Measurements from ENCODE around the gene FYB1.

DNA sequence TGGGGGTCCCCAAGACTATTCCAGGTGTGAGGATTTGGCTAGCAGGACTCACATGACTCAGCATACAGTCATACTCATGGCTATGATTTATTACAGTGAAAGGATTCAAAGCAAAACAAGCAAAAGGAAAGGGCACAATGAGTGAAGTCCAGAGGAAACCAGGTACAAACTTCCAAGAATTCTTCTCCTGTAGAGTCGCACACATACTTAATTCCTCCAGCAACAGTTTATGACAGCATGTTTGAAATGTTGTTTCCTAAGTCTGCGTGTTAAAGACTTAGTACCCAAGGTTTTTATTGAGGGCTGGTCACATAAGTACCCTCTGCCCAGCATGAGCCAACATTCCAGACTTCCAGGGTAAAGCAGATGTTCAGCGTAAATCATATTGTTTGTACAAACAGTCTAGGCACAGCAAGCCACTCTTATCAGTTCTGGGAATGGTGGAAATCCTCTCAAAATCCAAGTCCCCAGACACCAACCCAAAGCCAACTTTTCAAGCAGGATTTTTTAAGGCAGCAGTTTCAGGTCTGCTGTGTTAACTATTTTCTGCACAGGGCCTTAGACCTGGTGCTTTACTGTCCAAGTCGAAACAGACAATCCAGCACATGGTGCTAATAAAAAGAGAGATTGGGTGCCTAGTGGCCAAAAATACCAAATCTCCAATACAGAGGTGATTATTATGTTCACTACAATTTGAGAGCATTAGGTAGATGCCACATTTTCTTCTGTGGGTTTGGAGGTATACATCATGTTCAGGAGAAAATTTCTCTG lies 126.6 kb downstream of the FYB1 start:
- TF ChIP-seq, protein P1, sequence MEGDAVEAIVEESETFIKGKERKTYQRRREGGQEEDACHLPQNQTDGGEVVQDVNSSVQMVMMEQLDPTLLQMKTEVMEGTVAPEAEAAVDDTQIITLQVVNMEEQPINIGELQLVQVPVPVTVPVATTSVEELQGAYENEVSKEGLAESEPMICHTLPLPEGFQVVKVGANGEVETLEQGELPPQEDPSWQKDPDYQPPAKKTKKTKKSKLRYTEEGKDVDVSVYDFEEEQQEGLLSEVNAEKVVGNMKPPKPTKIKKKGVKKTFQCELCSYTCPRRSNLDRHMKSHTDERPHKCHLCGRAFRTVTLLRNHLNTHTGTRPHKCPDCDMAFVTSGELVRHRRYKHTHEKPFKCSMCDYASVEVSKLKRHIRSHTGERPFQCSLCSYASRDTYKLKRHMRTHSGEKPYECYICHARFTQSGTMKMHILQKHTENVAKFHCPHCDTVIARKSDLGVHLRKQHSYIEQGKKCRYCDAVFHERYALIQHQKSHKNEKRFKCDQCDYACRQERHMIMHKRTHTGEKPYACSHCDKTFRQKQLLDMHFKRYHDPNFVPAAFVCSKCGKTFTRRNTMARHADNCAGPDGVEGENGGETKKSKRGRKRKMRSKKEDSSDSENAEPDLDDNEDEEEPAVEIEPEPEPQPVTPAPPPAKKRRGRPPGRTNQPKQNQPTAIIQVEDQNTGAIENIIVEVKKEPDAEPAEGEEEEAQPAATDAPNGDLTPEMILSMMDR (conservative IDR thresholded peaks at IDR 0.05 in 1 of 2, IDR thresholded peaks at IDR 0.05 in 1 of 2; ENCODE audit: extremely low read depth in 1 of 2, insufficient read depth in 1 of 2, low read depth in 1 of 2, low read length in 2 of 2), result no peak
- no peak for TF ChIP-seq EZH2 (IDR thresholded peaks at IDR 0.05; ENCODE audit: borderline replicate concordance, low read length)
